ENCODE results near the gene OR2D2.

The OR2D2 gene, protein sequence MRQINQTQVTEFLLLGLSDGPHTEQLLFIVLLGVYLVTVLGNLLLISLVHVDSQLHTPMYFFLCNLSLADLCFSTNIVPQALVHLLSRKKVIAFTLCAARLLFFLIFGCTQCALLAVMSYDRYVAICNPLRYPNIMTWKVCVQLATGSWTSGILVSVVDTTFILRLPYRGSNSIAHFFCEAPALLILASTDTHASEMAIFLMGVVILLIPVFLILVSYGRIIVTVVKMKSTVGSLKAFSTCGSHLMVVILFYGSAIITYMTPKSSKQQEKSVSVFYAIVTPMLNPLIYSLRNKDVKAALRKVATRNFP

DNA sequence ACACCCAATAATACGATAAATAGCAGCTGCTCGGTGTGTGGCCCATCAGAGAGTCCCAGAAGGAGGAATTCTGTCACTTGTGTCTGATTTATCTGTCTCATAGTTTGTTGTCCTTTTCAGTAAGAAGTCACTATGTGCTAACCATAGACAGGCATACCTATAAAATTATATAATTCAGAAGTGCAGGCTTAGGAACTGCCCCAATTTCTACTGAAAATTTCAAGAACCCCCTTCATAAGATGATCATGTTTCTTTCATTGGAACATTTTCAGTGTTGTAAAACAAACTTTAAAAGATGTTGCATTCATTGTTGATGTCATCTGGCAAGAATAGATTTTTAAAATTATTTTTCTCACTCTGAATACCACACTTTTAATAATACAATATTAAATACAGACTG is at the start of gene OR2D2:
OR2D2 (minus strand) TSS at position 101 of the 400 bp plus-strand sequence; CDS start at position 101, 0 bp downstream.
- TF ChIP-seq, protein P1, sequence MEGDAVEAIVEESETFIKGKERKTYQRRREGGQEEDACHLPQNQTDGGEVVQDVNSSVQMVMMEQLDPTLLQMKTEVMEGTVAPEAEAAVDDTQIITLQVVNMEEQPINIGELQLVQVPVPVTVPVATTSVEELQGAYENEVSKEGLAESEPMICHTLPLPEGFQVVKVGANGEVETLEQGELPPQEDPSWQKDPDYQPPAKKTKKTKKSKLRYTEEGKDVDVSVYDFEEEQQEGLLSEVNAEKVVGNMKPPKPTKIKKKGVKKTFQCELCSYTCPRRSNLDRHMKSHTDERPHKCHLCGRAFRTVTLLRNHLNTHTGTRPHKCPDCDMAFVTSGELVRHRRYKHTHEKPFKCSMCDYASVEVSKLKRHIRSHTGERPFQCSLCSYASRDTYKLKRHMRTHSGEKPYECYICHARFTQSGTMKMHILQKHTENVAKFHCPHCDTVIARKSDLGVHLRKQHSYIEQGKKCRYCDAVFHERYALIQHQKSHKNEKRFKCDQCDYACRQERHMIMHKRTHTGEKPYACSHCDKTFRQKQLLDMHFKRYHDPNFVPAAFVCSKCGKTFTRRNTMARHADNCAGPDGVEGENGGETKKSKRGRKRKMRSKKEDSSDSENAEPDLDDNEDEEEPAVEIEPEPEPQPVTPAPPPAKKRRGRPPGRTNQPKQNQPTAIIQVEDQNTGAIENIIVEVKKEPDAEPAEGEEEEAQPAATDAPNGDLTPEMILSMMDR (IDR thresholded peaks at IDR 0.05; ENCODE audit: borderline replicate concordance, control extremely low read depth, extremely low read depth, insufficient read depth, missing control alignments), result no peak
- in situ Hi-C loops (cut with MboI; ENCODE audit: low sequenced_read_pairs, unreplicated experiment), result no loop called here
- DNase-seq (ENCODE audit: low spot score), result no peak

DNA sequence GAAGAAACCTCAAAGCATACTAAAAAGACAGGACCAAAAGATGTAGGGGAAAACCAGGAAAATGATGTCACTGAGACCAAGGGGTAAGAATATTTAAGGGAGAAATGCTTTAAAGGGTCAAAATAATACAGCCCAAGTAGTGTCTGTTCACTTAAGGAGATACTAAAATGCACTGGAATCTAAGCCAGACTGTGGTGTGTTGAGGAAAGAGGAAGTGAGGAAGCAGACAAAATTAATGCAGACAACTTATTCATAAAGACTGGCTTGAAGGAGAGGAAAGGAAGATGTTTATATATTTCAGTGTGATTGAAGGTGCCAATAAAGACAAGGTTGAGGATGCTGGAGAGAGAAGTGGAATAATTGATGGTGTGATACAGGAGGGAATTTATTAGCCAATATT is 49.7 kb upstream of the OR2D2 start:
- TF ChIP-seq, protein P1 (IDR thresholded peaks at IDR 0.05; ENCODE audit: borderline replicate concordance, control extremely low read depth, extremely low read depth, insufficient read depth, missing control alignments), result no peak
- DNase-seq (ENCODE audit: low spot score), result no peak
- in situ Hi-C loops (cut with MboI; ENCODE audit: low sequenced_read_pairs, unreplicated experiment), result no loop called here

DNA sequence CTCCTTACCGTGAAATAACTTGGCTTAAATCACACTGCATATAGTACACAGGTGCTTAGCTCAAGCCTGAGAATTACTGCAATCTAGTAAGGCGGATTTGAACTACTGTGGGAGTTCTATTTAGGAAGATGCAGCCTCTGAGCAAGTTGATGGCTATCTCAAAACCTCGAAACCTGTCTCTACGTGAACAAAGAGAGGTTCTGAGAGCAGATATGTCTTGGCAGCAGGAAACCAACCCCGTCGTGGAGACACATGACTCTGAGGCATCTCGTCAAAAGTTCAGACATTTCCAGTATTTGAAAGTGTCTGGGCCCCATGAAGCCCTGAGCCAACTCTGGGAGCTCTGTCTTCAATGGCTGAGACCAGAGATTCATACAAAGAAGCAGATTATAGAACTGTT is 39.8 kb upstream of the OR2D2 start:
- no peak for DNase-seq (ENCODE audit: low spot score)
- TF ChIP-seq, protein P1 (IDR thresholded peaks at IDR 0.05; ENCODE audit: borderline replicate concordance, control extremely low read depth, extremely low read depth, insufficient read depth, missing control alignments), result no peak
- in situ Hi-C loops (cut with MboI; ENCODE audit: low sequenced_read_pairs, unreplicated experiment), result no loop called here

DNA sequence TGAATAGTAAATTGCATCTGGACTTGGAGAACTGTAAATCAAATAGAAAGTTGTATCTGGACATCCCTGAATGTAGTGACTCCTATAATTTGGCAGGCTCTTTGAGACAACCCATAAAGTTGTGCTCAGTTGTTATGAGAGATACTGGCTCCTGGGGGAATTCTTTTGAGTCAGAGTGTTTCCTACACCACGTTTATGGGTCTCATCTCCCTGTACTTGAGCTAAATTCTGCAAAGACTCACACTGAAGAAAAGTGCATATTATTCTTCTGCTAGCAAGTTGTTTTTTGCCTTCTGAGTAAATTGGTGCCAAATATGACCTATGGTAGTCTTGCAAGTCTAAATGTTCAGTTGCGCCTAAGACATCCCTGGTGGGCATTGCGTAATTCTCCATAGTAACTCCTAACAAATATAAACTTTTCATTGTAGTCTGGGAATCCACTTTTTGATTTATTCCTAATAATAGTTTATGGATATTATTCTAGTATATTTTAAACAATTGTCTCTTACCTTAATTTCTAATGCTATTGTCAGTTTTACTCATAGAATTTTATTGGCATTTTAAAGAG is 38.9 kb upstream of the OR2D2 start:
- DNase-seq (ENCODE audit: low spot score), result no peak

DNA sequence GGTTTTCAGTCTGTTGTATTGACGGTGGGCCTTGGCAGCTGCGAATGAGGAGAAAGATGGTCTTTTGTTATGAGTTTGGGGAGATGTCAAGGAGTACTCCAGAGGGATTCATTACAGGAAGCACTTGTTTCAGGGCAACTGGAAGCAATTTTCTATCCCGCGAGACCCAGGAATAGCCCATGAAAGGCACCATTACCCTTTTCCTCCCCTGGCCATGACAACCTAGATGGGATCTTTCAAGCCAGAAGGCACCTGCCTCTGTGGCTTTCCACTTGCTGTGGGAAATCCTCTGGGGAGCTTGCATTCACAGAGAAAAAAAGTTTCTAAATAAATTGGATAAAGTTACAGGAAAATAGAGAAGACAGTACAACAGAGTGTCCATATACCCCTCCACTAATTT is 36.6 kb upstream of the OR2D2 start:
- in situ Hi-C loops (cut with MboI; ENCODE audit: low sequenced_read_pairs, unreplicated experiment), result no loop called here
- TF ChIP-seq, protein P1 (IDR thresholded peaks at IDR 0.05; ENCODE audit: borderline replicate concordance, control extremely low read depth, extremely low read depth, insufficient read depth, missing control alignments), result no peak
- no peak for DNase-seq (ENCODE audit: low spot score)

More for the DNA sequence above, 38.9 kb upstream of the OR2D2 start:
- in situ Hi-C loops (cut with MboI; ENCODE audit: low sequenced_read_pairs, unreplicated experiment), result no loop called here
- TF ChIP-seq, protein P1 (IDR thresholded peaks at IDR 0.05; ENCODE audit: borderline replicate concordance, control extremely low read depth, extremely low read depth, insufficient read depth, missing control alignments), result no peak

DNA sequence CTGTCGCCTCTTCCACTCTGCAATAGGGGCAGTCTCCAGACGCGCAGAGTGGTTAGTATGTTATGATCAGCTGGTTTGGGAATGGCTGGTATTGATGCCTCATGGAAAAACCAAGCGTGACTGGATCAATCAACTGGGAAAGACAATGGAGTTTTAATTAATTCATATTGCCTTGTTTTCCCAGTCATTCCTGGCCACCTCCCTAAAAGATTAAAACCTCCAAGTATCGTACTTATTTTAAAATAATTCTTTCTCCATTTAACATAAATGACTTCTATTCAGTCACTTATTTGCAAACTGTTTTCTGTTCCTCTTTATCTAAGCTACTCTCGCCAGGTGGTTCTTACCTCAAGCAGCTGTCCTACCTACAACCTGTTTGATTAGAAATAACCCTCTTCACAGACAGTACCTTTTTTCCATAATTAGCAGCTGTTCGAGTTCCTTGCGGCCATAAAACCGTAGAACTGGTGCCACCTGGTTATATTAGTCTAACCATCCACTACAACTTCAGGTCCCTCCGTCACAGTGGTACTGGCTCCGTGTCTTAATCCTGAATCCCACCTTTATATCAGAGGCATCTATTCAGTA is 34.8 kb upstream of the OR2D2 start:
- in situ Hi-C loops (cut with MboI; ENCODE audit: low sequenced_read_pairs, unreplicated experiment), result no loop called here
- TF ChIP-seq, protein P1 (IDR thresholded peaks at IDR 0.05; ENCODE audit: borderline replicate concordance, control extremely low read depth, extremely low read depth, insufficient read depth, missing control alignments), result no peak
- DNase-seq (ENCODE audit: low spot score), result peak; percentile 38
